Upper lobe of left lung (tissue), 6 donors: ENCODE measurements around the gene SIM2. TPM values are rescaled to one million over a fixed set of nuclear protein-coding genes. Genes with fewer than 3 reads are reported as not detected.

Source experiments
- ATAC-seq, 2 donors: fragments of 200-7000 bp; cut with Tn5 transposase; one replicate each; pipeline ENCODE4 v1.9.1; 2022; ENCODE audit warnings: mild to moderate bottlenecking in 2 of 2, moderate library complexity in 2 of 2; ENCODE audit not compliant: low FRiP score in 2 of 2
- DNase-seq, 2 donors: peaks; one replicate each; pipeline ENCODE4 v3.0.0-alpha.2; 2019 to 2020
- H3K27ac ChIP-seq, 4 donors: fragments of 200-600 bp; sonication (generic); one replicate each; pipeline ENCODE4 v1.5.1; 2016 to 2019
- H3K27me3 ChIP-seq, 4 donors: fragments of 200-600 bp; sonication (generic); one replicate each; pipeline ENCODE4 v1.5.1; 2017 to 2019
- H3K36me3 ChIP-seq, 4 donors: fragments of 200-600 bp; sonication (generic); one replicate each; pipeline ENCODE4 v1.5.1; 2016 to 2019
- H3K4me1 ChIP-seq, 4 donors: fragments of 200-600 bp; sonication (generic); one replicate each; pipeline ENCODE4 v1.5.1; 2018 to 2019
- H3K4me3 ChIP-seq, 4 donors: fragments of 200-600 bp; sonication (generic); one replicate each; pipeline ENCODE4 v1.5.1; 2017 to 2019; ENCODE audit warnings: mild to moderate bottlenecking in 2 of 4, moderate library complexity in 1 of 4
- H3K9me3 ChIP-seq, 4 donors: fragments of 200-600 bp; sonication (generic); one replicate each; pipeline ENCODE4 v1.5.1; 2018 to 2019
- CTCF ChIP-seq, 6 experiments: fragments of 450-650 bp in 4 of 6; fragments of 200-600 bp in 2 of 6; sonication (generic) in 2 of 6; IDR thresholded peaks; one replicate each; pipeline ENCODE4 v1.5.1; 2016 to 2019; ENCODE audit warnings: antibody characterized with exemption in 6 of 6
- EP300 ChIP-seq, 4 donors: sonication (generic); formaldehyde crosslinking; IDR thresholded peaks; one replicate each; pipeline ENCODE4 v1.5.1; 2017; ENCODE audit warnings: antibody characterized with exemption in 4 of 4, control low read depth in 2 of 4
- POLR2A ChIP-seq, 4 donors: fragments of 450-650 bp; IDR thresholded peaks; one replicate each; pipeline ENCODE4 v1.5.1; 2016 to 2017; ENCODE audit warnings: antibody characterized with exemption in 4 of 4, mild to moderate bottlenecking in 2 of 4
- POLR2AphosphoS5 ChIP-seq, 2 donors: sonication (generic); formaldehyde crosslinking; IDR thresholded peaks; one replicate each; pipeline ENCODE4 v1.5.1; 2017; ENCODE audit warnings: antibody characterized with exemption in 2 of 2
- WGBS, 2 donors: methylation state at CpG; one replicate each; pipeline ENCODE4 v1.1.5; 2017 to 2018; 5-methylcytosine and 5-hydroxymethylcytosine counted together
- total RNA-seq, 6 donors: library from RNA; depleted of rRNA in 4 of 6; stranded (reverse); fragments of >200 nt in 4 of 6; gene quantifications; one replicate each; pipeline versions ENCODE4 v1.1.0 to v1.2.1, GENCODE V29; 2016 to 2021
- donor health status: DM: no; HTN: no; CAD: no; lungs with moderate emphysema.
- donor health status: DM: no; HTN: yes; CAD: no; lungs with severe emphysema.

Gene SIM2
- total RNA-seq, 6 donors from 2014 or later, result 0.10 to 1.6 (median 0.50) TPM; not detected in 2

- DNase-seq (peak; percentile 10 to 75), ATAC-seq (no peak)
- Histone ChIP-seq H3K36me3 (no peaks in the 10 kb centered on the region), H3K9me3 (no peaks in the 10 kb centered on the region), H3K4me1 (peaks cover 54 to 77% (median 58%) of the 10 kb centered on the region in 4 donors), H3K27me3 (peaks cover 3 to 99% (median 62%) of the 10 kb centered on the region in 4 donors), H3K4me3 (no peak overlapping the region), H3K27ac (no peak overlapping the region)
- WGBS, 2 donors, result 5 to 6% methylated on average over 27 to 39 of the region's 49 CpGs
- TF ChIP-seq CTCF (IDR thresholded peaks at IDR 0.05), result no peak
- no peak for TF ChIP-seq POLR2AphosphoS5 (IDR thresholded peaks at IDR 0.05)
- TF ChIP-seq POLR2A (IDR thresholded peaks at IDR 0.05), result no peak
- no peak for TF ChIP-seq EP300 (IDR thresholded peaks at IDR 0.05)
Observed at GRCh38 chr21:36704281-36704957, 5.5 kb downstream of the SIM2 start.

GRCh38 chr21:36704958-36705678 is 6.2 kb downstream of the SIM2 start:
- WGBS, 2 donors, result 8 to 13% methylated on average over 14 to 39 of the region's 39 CpGs
- Histone ChIP-seq H3K4me1 (peaks cover 50 to 73% (median 51%) of the 10 kb centered on the region in 4 donors), H3K9me3 (no peaks in the 10 kb centered on the region), H3K36me3 (no peaks in the 10 kb centered on the region), H3K4me3 (no peak overlapping the region), H3K27ac (no peak overlapping the region), H3K27me3 (peaks cover 3 to 99% (median 60%) of the 10 kb centered on the region in 4 donors)
- DNase-seq (peak; percentile 17 to 56), ATAC-seq (no peak)
- no peak for TF ChIP-seq POLR2A (IDR thresholded peaks at IDR 0.05)
- no peak for TF ChIP-seq POLR2AphosphoS5 (IDR thresholded peaks at IDR 0.05)
- no peak for TF ChIP-seq CTCF (IDR thresholded peaks at IDR 0.05)
- TF ChIP-seq EP300 (IDR thresholded peaks at IDR 0.05), result no peak

- H3K4me3 ChIP-seq, result no peak overlapping the region
- WGBS, 2 donors, result 8 to 9% methylated on average over 12 to 22 of the region's 22 CpGs
- no peak overlapping the region for H3K27ac ChIP-seq
- no peaks in the 10 kb centered on the region for H3K36me3 ChIP-seq
- DNase-seq (peak in 1 of 2 donors; percentile 16), ATAC-seq (no peak)
- no peaks in the 10 kb centered on the region for H3K9me3 ChIP-seq
- peaks cover 3 to 99% (median 60%) of the 10 kb centered on the region in 4 donors for H3K27me3 ChIP-seq
- TF ChIP-seq POLR2A (IDR thresholded peaks at IDR 0.05), result no peak
- no peak for TF ChIP-seq POLR2AphosphoS5 (IDR thresholded peaks at IDR 0.05)
- no peak for TF ChIP-seq EP300 (IDR thresholded peaks at IDR 0.05)
- TF ChIP-seq CTCF (IDR thresholded peaks at IDR 0.05), result no peak
- H3K4me1 ChIP-seq, result peaks cover 42 to 72% (median 48%) of the 10 kb centered on the region in 4 donors
Observed at GRCh38 chr21:36705679-36706481, 7.0 kb downstream of the SIM2 start.

- TF ChIP-seq CTCF (IDR thresholded peaks at IDR 0.05), result no peak
- TF ChIP-seq EP300 (IDR thresholded peaks at IDR 0.05), result no peak
- no peak for TF ChIP-seq POLR2AphosphoS5 (IDR thresholded peaks at IDR 0.05)
- TF ChIP-seq POLR2A (IDR thresholded peaks at IDR 0.05), result no peak
- peak in 1 of 2 donors; percentile 10 for DNase-seq
- no peak overlapping the region for H3K27ac ChIP-seq
- ATAC-seq, result no peak
- no peaks in the 10 kb centered on the region for H3K36me3 ChIP-seq
- H3K9me3 ChIP-seq, result no peaks in the 10 kb centered on the region
- H3K27me3 ChIP-seq, result peaks cover 3 to 98% (median 55%) of the 10 kb centered on the region in 4 donors
- peaks cover 36 to 66% (median 42%) of the 10 kb centered on the region in 4 donors for H3K4me1 ChIP-seq
- no peak overlapping the region for H3K4me3 ChIP-seq
- 7 to 8% methylated on average over 13 of the region's 13 CpGs for WGBS, 2 donors
Observed at GRCh38 chr21:36706482-36706852, 7.6 kb downstream of the SIM2 start.
